Smooth muscle cell (in vitro differentiated cells): Measurements from ENCODE around the gene LSAMP. TPM values are rescaled to one million over a fixed set of nuclear protein-coding genes. Genes with fewer than 3 reads are reported as not detected.
A peak's percentile ranks its signal among the peaks of the same experiment; 100 is the strongest.

Source experiments
- DNase-seq: peaks from one replicate; lab custom pipeline; 2025; ENCODE audit not compliant: unreplicated experiment; lab: John Stamatoyannopoulos, UW
- H2AFZ ChIP-seq: fragments of 200-600 bp; sonication (generic); 2 replicates; pipeline ENCODE4 v1.6.0; 2016; ENCODE audit warnings: antibody characterized with exemption, low read depth, mild to moderate bottlenecking
- H3F3A ChIP-seq: fragments of 200-600 bp; sonication (generic); 2 replicates; pipeline ENCODE4 v1.6.0; 2017; ENCODE audit warnings: antibody characterized with exemption, low read depth
- H3K27ac ChIP-seq: fragments of 200-600 bp; sonication (generic); 2 replicates; pipeline ENCODE4 v1.5.1; 2016; ENCODE audit warnings: low read depth, mild to moderate bottlenecking
- H3K27me3 ChIP-seq: fragments of 200-600 bp; sonication (generic); 2 replicates; pipeline ENCODE4 v1.6.1; 2016; ENCODE audit warnings: low read depth, mild to moderate bottlenecking
- H3K36me3 ChIP-seq: fragments of 200-600 bp; sonication (generic); 2 replicates; pipeline ENCODE4 v1.5.1; 2016; ENCODE audit warnings: low read depth
- H3K4me1 ChIP-seq: fragments of 200-600 bp; sonication (generic); 2 replicates; pipeline ENCODE4 v1.5.1; 2016; ENCODE audit warnings: low read depth
- H3K4me2 ChIP-seq: fragments of 200-600 bp; sonication (generic); 2 replicates; pipeline ENCODE4 v1.6.0; 2016; ENCODE audit warnings: mild to moderate bottlenecking
- H3K4me3 ChIP-seq: fragments of 200-600 bp; sonication (generic); 2 replicates; pipeline ENCODE4 v1.5.1; 2016; ENCODE audit warnings: mild to moderate bottlenecking
- H3K79me2 ChIP-seq: fragments of 200-600 bp; sonication (generic); 2 replicates; pipeline ENCODE4 v1.6.0; 2016; ENCODE audit warnings: low read depth, mild to moderate bottlenecking
- H3K9ac ChIP-seq: fragments of 200-600 bp; sonication (generic); 2 replicates; pipeline ENCODE4 v1.6.0; 2016; ENCODE audit warnings: low read depth
- H3K9me3 ChIP-seq: fragments of 200-600 bp; sonication (generic); replicated peaks from 2 replicates; pipeline ENCODE4 v1.5.1; 2016; ENCODE audit warnings: low read depth
- H4K20me1 ChIP-seq: fragments of 200-600 bp; sonication (generic); 2 replicates; pipeline ENCODE4 v1.6.0; 2016; ENCODE audit warnings: low read depth
- CTCF ChIP-seq: fragments of 200-600 bp; sonication (generic); IDR thresholded peaks from 2 replicates; pipeline ENCODE4 v1.5.1; 2017; ENCODE audit warnings: borderline replicate concordance, mild to moderate bottlenecking, antibody characterized with exemption; ENCODE audit not compliant: insufficient read depth, poor library complexity, severe bottlenecking
- WGBS: methylation state at CpG from one replicate; pipeline ENCODE4 v1.1.7; 2016; ENCODE audit warnings: low lambda C conversion rate; 5-methylcytosine and 5-hydroxymethylcytosine counted together
- polyA plus RNA-seq: library from polyadenylated mRNA; unstranded; fragments of >200 nt; fragmentation: Nextera tagmentation; extraction: Ambion mirVana; gene quantifications from 2 replicates; pipeline ENCODE4 v1.2.1, GENCODE V29; 2016
- total RNA-seq: library from RNA; depleted of rRNA; stranded (reverse); fragments of >200 nt; gene quantifications from 2 replicates; pipeline ENCODE4 v1.2.3, GENCODE V29; 2014

LSAMP gene
- total and polyA plus RNA-seq, 2 experiments from 2014 or later, result 11.2 to 13.6 TPM

DNA sequence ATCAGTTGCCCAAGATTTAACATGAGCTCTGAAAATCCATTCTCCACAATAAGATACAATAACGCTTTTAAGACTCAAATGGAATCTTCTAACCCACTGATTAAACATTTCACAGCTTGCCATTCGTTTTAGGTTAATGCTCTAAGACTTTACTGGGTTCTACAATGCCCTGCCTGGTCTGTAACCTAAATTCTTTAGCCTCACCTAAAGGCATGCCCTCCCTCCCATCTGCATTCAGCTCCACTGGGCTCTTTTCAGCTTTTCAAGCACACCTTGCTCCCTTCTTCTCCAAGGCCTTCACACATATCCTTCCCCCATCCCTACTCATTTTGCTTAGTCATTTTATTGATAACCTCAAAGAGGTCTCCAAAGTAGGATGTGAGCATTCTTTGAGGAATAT is 290.9 kb downstream of the LSAMP start:
- H3K79me2 ChIP-seq, result no peaks in the 10 kb centered on the region
- H3K9ac ChIP-seq, result no peak overlapping the region
- DNase-seq, result no peak
- H3K27me3 ChIP-seq, result no peaks in the 10 kb centered on the region
- no peak overlapping the region for H3K4me2 ChIP-seq
- 70% methylated on average over 2 of the region's 2 CpGs for WGBS
- H3F3A ChIP-seq, result no peaks in the 10 kb centered on the region
- H3K4me1 ChIP-seq, result peaks cover 4% of the 10 kb centered on the region
- H4K20me1 ChIP-seq, result no peaks in the 10 kb centered on the region
- H3K36me3 ChIP-seq, result no peaks in the 10 kb centered on the region
- no peak overlapping the region for H2AFZ ChIP-seq
- TF ChIP-seq CTCF, result no peak
- no peak overlapping the region for H3K4me3 ChIP-seq
- no peaks in the 10 kb centered on the region for H3K9me3 ChIP-seq
- H3K27ac ChIP-seq, result no peak overlapping the region

DNA sequence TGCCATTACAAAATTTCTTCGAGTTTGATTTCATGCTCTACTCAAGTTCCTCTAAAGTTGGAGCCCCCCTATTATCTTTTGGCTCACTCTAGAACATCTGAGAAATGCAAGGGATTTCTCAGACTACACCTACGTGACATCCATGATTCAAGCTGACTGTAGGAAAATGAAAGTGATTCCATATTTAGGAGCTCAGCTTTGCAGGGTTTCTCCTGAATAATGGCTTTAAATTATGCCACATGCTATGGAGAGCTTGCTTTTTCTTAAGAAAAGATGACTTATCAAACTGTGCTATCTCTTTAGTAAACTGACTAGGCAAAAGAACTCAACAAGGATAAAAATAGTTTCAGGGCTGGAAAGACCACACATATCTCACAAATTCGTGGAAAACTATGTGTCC is 292.1 kb downstream of the LSAMP start:
- Histone ChIP-seq H2AFZ (no peak overlapping the region), H3K4me3 (no peak overlapping the region), H3K27me3 (no peaks in the 10 kb centered on the region), H3K4me2 (peak overlapping the region; percentile 2), H3K9me3 (no peaks in the 10 kb centered on the region), H3K27ac (no peak overlapping the region), H3K79me2 (no peaks in the 10 kb centered on the region), H3F3A (no peaks in the 10 kb centered on the region), H3K36me3 (no peaks in the 10 kb centered on the region), H3K4me1 (peaks cover 8% of the 10 kb centered on the region), H4K20me1 (no peaks in the 10 kb centered on the region), H3K9ac (no peak overlapping the region)
- DNase-seq, result no peak
- no peak for TF ChIP-seq CTCF
- WGBS, result 84% methylated on average over 3 of the region's 3 CpGs

- peaks cover 8% of the 10 kb centered on the region for H3K9me3 ChIP-seq
- DNase-seq, result no peak
- H2AFZ ChIP-seq, result no peak overlapping the region
- H3K27me3 ChIP-seq, result no peaks in the 10 kb centered on the region
- H3K36me3 ChIP-seq, result no peaks in the 10 kb centered on the region
- WGBS, result 64% methylated on average over 1 of the region's 1 CpG
- H4K20me1 ChIP-seq, result no peaks in the 10 kb centered on the region
- H3K4me2 ChIP-seq, result no peak overlapping the region
- no peak for TF ChIP-seq CTCF
- H3K79me2 ChIP-seq, result no peaks in the 10 kb centered on the region
- H3K9ac ChIP-seq, result no peak overlapping the region
- peaks cover 8% of the 10 kb centered on the region for H3K4me1 ChIP-seq
- no peaks in the 10 kb centered on the region for H3F3A ChIP-seq
- H3K4me3 ChIP-seq, result no peak overlapping the region
- H3K27ac ChIP-seq, result no peak overlapping the region
Observed at GRCh38 chr3:116150655-116151167, 294.6 kb downstream of the LSAMP start.
